HCT116 (cell line): ENCODE measurements around the gene RPS2. TPM values are rescaled to one million over a fixed set of nuclear protein-coding genes. Genes with fewer than 3 reads are reported as not detected.
A peak's percentile ranks its signal among the peaks of the same experiment; 100 is the strongest.

Source experiments
- ATAC-seq: fragments of 200-7000 bp; cut with Tn5 transposase; 2 replicates; pipeline ENCODE4 v1.9.1; 2020; ENCODE audit warnings: mild to moderate bottlenecking, moderate library complexity
- BruUV-seq: library from RNA; stranded (reverse); fragments of 400-500 nt; replicated peaks from 2 replicates; lab custom pipeline; 2021; lab: Mats Ljungman, UMichigan
- CTCF ChIA-PET: fragments of 300-600 bp; sonication (Branson Sonifier 250); formaldehyde crosslinking; loops from one replicate; lab custom pipeline; 2021; ENCODE audit warnings: antibody characterized with exemption; lab: Charles Lee
- POLR2A ChIA-PET: fragments of 300-600, 350-600 bp; sonication (Branson Sonifier 250); formaldehyde crosslinking; loops from one replicate; lab custom pipeline; 2021; ENCODE audit warnings: antibody characterized with exemption; lab: Charles Lee
- RAD21 ChIA-PET, 2 experiments: fragments of 300-600 bp; sonication (Branson Sonifier 250); formaldehyde crosslinking; loops; one replicate each; lab custom pipeline; 2023; ENCODE audit warnings: low total read pairs in 2 of 2; ENCODE audit not compliant: uncharacterized antibody in 2 of 2, unreplicated experiment in 2 of 2, low non-redundant PET in 1 of 2; lab: Charles Lee
- DNase-seq: peaks from one replicate; pipeline ENCODE4 v3.0.0-alpha.2; 2010; ENCODE audit warnings: low read depth, low spot score
- H2AFZ ChIP-seq: fragments of 200-600 bp; shearing (Covaris generic), sonication (generic); 2 replicates; pipeline ENCODE4 v1.6.1; 2017; ENCODE audit warnings: low read depth, mixed run types, mixed read lengths, antibody characterized with exemption, low read length; ENCODE audit not compliant: poor library complexity, severe bottlenecking
- H3K27ac ChIP-seq: 2 replicates; pipeline ENCODE4 v1.5.1; 2012; ENCODE audit warnings: low read depth, low read length
- H3K27me3 ChIP-seq: fragments of 200-600 bp; sonication (generic); 2 replicates; pipeline ENCODE4 v1.6.1; 2016; ENCODE audit warnings: mixed run types, low read length, mixed read lengths; ENCODE audit not compliant: insufficient read depth
- H3K36me3 ChIP-seq, 2 experiments: fragments of 200-500 bp in 1 of 2; fragments of 200-600 bp in 1 of 2; sonication (Bioruptor generic) in 1 of 2; sonication (generic) in 1 of 2; 2 replicates each; pipeline versions ENCODE4 v1.5.1 to v1.6.1; 2014 to 2016; ENCODE audit warnings: low read length in 2 of 2, inconsistent platforms in 1 of 2, mixed read lengths in 1 of 2, mixed run types in 1 of 2; ENCODE audit not compliant: insufficient read depth in 2 of 2, control insufficient read depth in 1 of 2
- H3K4me1 ChIP-seq, 2 experiments: fragments of 200-600 bp in 1 of 2; sonication (generic) in 1 of 2; 2 replicates each; pipeline versions ENCODE4 v1.5.1 to v1.6.1; 2012 to 2017; ENCODE audit warnings: low read length in 2 of 2, inconsistent platforms in 1 of 2, mild to moderate bottlenecking in 1 of 2, mixed read lengths in 1 of 2, mixed run types in 1 of 2, moderate library complexity in 1 of 2; ENCODE audit not compliant: insufficient read depth in 2 of 2, control insufficient read depth in 1 of 2
- H3K4me2 ChIP-seq: fragments of 200-600 bp; sonication (generic); 2 replicates; pipeline ENCODE4 v1.6.1; 2017; ENCODE audit warnings: mixed run types, low read length, mixed read lengths
- H3K4me3 ChIP-seq, 2 experiments: fragments of 200-600 bp in 1 of 2; sonication (generic) in 1 of 2; replicated peaks in 1 of 2; 2 replicates each; pipeline ENCODE4 v1.5.1; 2011 to 2016; ENCODE audit warnings: low read length in 2 of 2, control low read depth in 1 of 2, low read depth in 1 of 2, mild to moderate bottlenecking in 1 of 2, mixed read lengths in 1 of 2, mixed run types in 1 of 2
- H3K79me2 ChIP-seq: fragments of 200-600 bp; sonication (generic); 2 replicates; pipeline ENCODE4 v1.6.1; 2017; ENCODE audit warnings: mild to moderate bottlenecking, mixed run types, low read length, moderate library complexity, mixed read lengths; ENCODE audit not compliant: insufficient read depth
- H3K9ac ChIP-seq: fragments of 200-600 bp; sonication (generic); 2 replicates; pipeline ENCODE4 v1.6.1; 2016; ENCODE audit warnings: low read length, mixed read lengths
- H3K9me2 ChIP-seq: fragments of 200-600 bp; sonication (generic), shearing (Covaris generic); 2 replicates; pipeline ENCODE4 v1.6.1; 2017; ENCODE audit warnings: mixed run types, mild to moderate bottlenecking, moderate library complexity; ENCODE audit not compliant: insufficient read depth
- H3K9me3 ChIP-seq, 2 experiments: fragments of 200-500 bp in 1 of 2; fragments of 200-600 bp in 1 of 2; sonication (Bioruptor generic) in 1 of 2; sonication (generic) in 1 of 2; 2 replicates each; pipeline ENCODE4 v1.6.1; 2014 to 2017; ENCODE audit warnings: low read length in 2 of 2, mixed read lengths in 2 of 2, inconsistent platforms in 1 of 2, low read depth in 1 of 2, mild to moderate bottlenecking in 1 of 2, mixed run types in 1 of 2, moderate library complexity in 1 of 2; ENCODE audit not compliant: control insufficient read depth in 1 of 2, insufficient read depth in 1 of 2
- H4K20me1 ChIP-seq: fragments of 200-600 bp; sonication (generic), shearing (Covaris generic); 2 replicates; pipeline ENCODE4 v1.6.1; 2017; ENCODE audit warnings: mixed run types, mild to moderate bottlenecking, moderate library complexity; ENCODE audit not compliant: insufficient read depth
- CEBPB ChIP-seq: IDR thresholded peaks from 2 replicates; pipeline ENCODE4 v1.6.1; 2012; ENCODE audit warnings: low read depth
- EZH2 ChIP-seq: fragments of 200-600 bp; sonication (generic); IDR thresholded peaks from 2 replicates; pipeline ENCODE4 v1.6.1; 2017; ENCODE audit warnings: antibody characterized with exemption, mixed run types
- FOSL1 ChIP-seq: IDR thresholded peaks from 2 replicates; pipeline ENCODE4 v1.6.1; 2012; ENCODE audit warnings: low read depth
- TCF7L2 ChIP-seq: IDR thresholded peaks from 2 replicates; pipeline ENCODE4 v1.7.0; 2011; ENCODE audit warnings: borderline replicate concordance, inconsistent platforms; ENCODE audit not compliant: insufficient read depth, insufficient read length; ENCODE audit errors: extremely low read depth
- YY1 ChIP-seq: IDR thresholded peaks from 2 replicates; pipeline ENCODE4 v1.6.1; 2011; ENCODE audit warnings: low read length, low read depth, moderate library complexity, mild to moderate bottlenecking; ENCODE audit not compliant: insufficient replicate concordance; ENCODE audit errors: extremely low read depth
- ZFX ChIP-seq: fragments of 450-650 bp; IDR thresholded peaks from 2 replicates; pipeline ENCODE4 v1.6.1; 2017
- intact Hi-C: fragments of 100-400 bp; cut with micrococcal nuclease; formaldehyde crosslinking; loops from 2 replicates; pipeline ENCODE4 v1.10.0; 2022
- total RNA-seq: library from RNA; stranded (reverse); gene quantifications from one replicate; pipeline ENCODE4 v1.2.1, GENCODE V29; 2021; ENCODE audit not compliant: unreplicated experiment
- TF ChIP-seq, protein P1 (sequence below): IDR thresholded peaks from 2 replicates; pipeline ENCODE4 v1.6.1; 2011; ENCODE audit warnings: mild to moderate bottlenecking, low read length, moderate library complexity; ENCODE audit not compliant: insufficient replicate concordance; ENCODE audit errors: extremely low read depth

RPS2 gene
- total RNA-seq, 1 experiment from 2014 or later = 6,265 TPM

DNA sequence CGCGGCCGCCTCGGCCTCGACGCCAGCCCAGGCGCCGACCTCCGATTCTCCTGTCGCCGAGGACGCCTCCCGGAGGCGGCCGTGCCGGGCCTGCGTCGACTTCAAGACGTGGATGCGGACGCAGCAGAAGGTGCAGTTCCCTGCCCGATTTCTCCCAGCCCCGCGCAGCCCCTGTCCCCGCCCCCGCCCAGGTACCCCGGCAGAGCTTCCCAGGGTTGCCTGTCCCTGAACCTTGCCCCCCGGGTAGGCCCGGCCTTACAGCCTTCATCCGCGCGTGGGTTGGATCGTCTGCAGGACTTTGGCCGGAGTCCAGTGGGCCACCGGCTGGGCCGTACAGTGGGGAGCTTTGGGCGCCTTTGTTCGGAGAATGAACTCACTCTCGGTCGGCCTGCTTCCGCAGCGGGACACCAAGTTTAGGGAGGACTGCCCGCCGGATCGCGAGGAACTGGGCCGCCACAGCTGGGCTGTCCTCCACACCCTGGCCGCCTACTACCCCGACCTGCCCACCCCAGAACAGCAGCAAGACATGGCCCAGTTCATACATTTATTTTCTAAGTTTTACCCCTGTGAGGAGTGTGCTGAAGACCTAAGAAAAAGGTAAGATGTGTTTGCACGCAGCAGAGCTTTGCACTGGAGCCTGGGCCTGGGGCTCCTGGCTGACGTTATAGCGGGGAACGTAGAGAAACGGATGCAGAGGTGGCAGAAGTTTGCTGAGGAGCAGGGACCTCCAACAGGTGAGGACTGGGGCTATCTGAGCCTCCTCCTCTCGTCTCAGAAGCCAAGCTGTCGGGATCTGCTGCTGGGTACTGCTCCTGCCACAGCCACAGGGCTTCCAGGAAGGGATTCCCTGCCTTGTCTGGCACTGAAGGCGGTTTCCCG lies 20.0 kb upstream of the RPS2 start:
- ChIA-PET CTCF (interaction anchor here (0.6 to 1.0 kb wide), 2 partner anchors 20 to 156 kb away, joined by 3 to 4 read pairs; partner anchors contain the start of gene RPS2), RAD21 (no interaction called here), POLR2A (interaction anchor here (12.5 kb wide), 1 partner anchor 19 kb away, joined by 104 read pairs; the partner anchor contains the start of genes RNF151 and RPS2)
- no peak for DNase-seq
- peak overlapping the region; percentile 84 for H3K27ac ChIP-seq
- peak overlapping the region; percentile 84 to 97 for H3K4me3 ChIP-seq
- H3K36me3 ChIP-seq = peaks cover 6 to 14% of the 10 kb centered on the region in 2 experiments; a peak in 2 of 4 replicates
- no peak for ATAC-seq
- H3K4me2 ChIP-seq = peak overlapping the region; percentile 95
- H3K79me2 ChIP-seq = peaks cover 20% of the 10 kb centered on the region
- peak overlapping the region; percentile 96 for H3K9ac ChIP-seq
- no peaks in the 10 kb centered on the region for H3K27me3 ChIP-seq
- H3K9me2 ChIP-seq = no peaks in the 10 kb centered on the region
- BruUV-seq = TSS peak; percentile 55
- no peak for TF ChIP-seq FOSL1
- no peak for TF ChIP-seq TCF7L2
- no peak for TF ChIP-seq EZH2
- TF ChIP-seq, protein P1, sequence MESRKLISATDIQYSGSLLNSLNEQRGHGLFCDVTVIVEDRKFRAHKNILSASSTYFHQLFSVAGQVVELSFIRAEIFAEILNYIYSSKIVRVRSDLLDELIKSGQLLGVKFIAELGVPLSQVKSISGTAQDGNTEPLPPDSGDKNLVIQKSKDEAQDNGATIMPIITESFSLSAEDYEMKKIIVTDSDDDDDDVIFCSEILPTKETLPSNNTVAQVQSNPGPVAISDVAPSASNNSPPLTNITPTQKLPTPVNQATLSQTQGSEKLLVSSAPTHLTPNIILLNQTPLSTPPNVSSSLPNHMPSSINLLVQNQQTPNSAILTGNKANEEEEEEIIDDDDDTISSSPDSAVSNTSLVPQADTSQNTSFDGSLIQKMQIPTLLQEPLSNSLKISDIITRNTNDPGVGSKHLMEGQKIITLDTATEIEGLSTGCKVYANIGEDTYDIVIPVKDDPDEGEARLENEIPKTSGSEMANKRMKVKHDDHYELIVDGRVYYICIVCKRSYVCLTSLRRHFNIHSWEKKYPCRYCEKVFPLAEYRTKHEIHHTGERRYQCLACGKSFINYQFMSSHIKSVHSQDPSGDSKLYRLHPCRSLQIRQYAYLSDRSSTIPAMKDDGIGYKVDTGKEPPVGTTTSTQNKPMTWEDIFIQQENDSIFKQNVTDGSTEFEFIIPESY = no peak
- no peak for TF ChIP-seq YY1
- no peak for TF ChIP-seq CEBPB
- TF ChIP-seq ZFX = peak; percentile 98
- no peaks in the 10 kb centered on the region for H4K20me1 ChIP-seq
- H2AFZ ChIP-seq = no peak overlapping the region
- intact Hi-C loops = no loop called here
- H3K4me1 ChIP-seq = peaks cover 48 to 62% of the 10 kb centered on the region in 2 experiments
- no peaks in the 10 kb centered on the region for H3K9me3 ChIP-seq
